ENCODE measurements around the gene THAP2.

Gene THAP2

GRCh38 chr12:71703206-71703605, 39.1 kb downstream of the THAP2 start:
- no peak for DNase-seq (ENCODE audit: low read depth in 2 of 2)

- DNase-seq (ENCODE audit: low read depth in 2 of 2), result no peak
Measured at GRCh38 chr12:71704920-71705319, 40.8 kb downstream of the THAP2 start.

- DNase-seq (ENCODE audit: low read depth in 2 of 2), result no peak
Measured at GRCh38 chr12:71708658-71709057, 44.6 kb downstream of the THAP2 start.

- DNase-seq (ENCODE audit: low read depth in 2 of 2), result no peak
Measured at GRCh38 chr12:71710276-71711125, 46.4 kb downstream of the THAP2 start.

GRCh38 chr12:71718611-71719010, 54.5 kb downstream of the THAP2 start:
- DNase-seq (ENCODE audit: low read depth in 2 of 2), result no peak

- no peak for DNase-seq (ENCODE audit: low read depth in 2 of 2)
Measured at GRCh38 chr12:71719647-71720370, 55.7 kb downstream of the THAP2 start.

GRCh38 chr12:71721783-71722505, 57.8 kb downstream of the THAP2 start:
- no peak for DNase-seq (ENCODE audit: low read depth in 2 of 2)

- no peak for DNase-seq (ENCODE audit: low read depth in 2 of 2)
Measured at GRCh38 chr12:71725011-71725410, 60.9 kb downstream of the THAP2 start.

- no peak for DNase-seq (ENCODE audit: low read depth in 2 of 2)
Measured at GRCh38 chr12:71726548-71726947, 62.4 kb downstream of the THAP2 start.

GRCh38 chr12:71727958-71728357, 63.9 kb downstream of the THAP2 start:
- DNase-seq (ENCODE audit: low read depth in 2 of 2), result no peak
